Ramos (cell line): Measurements from ENCODE around the gene PCDH20.

Source experiments
- in situ Hi-C: fragments of 300-500 bp; cut with MboI; formaldehyde crosslinking; loops from one replicate; pipeline ENCODE4 v1.14.3; 2022; ENCODE audit warnings: low sequenced_read_pairs; ENCODE audit not compliant: unreplicated experiment

Gene PCDH20

DNA sequence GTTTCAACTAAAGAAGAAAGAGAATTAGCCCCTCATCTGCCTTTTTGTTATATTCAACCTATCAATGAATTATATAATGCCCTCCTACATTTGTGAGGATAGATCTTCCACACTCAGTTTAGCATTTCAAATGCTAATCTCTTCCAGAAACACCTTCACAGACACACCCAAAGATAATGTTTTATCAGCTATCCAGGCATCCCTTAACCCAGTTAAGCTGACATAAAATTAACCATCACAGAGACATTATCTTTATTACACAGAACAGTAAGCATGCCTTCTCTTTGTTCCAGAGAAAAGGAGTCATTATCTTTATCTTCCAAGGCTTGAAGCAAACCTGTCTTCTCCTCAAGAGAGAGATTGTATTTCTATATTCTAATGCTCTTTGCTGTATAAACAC, 53.1 kb downstream of the PCDH20 start:
- in situ Hi-C loops = no loop called here
